Activated CD8-positive, alpha-beta T cell treated with anti-CD3 and anti-CD28 coated beads, Interleukin-2, amount 10 ng/mL, durations not matched to agents 7 days and 5 days (primary cell): Measurements from ENCODE around the gene FAIM2. TPM values are rescaled to one million over a fixed set of nuclear protein-coding genes. Genes with fewer than 3 reads are reported as not detected.

Experiments
- ATAC-seq: fragments of 150-1000 bp; cut with Tn5 transposase; one replicate; pipeline ENCODE4 v1.10.0; 2021; ENCODE audit warnings: moderate library complexity
- CTCF ChIA-PET: fragments of 350-600 bp; sonication (Branson Sonifier 250); formaldehyde crosslinking; loops from one replicate; lab custom pipeline; 2021; ENCODE audit warnings: antibody characterized with exemption; lab: Charles Lee
- POLR2A ChIA-PET: fragments of 350-600 bp; sonication (Branson Sonifier 250); formaldehyde crosslinking; loops from one replicate; lab custom pipeline; 2021; ENCODE audit warnings: antibody characterized with exemption; lab: Charles Lee
- DNase-seq: peaks from one replicate; pipeline ENCODE4 v3.0.0-alpha.2; 2020
- H3K27ac Mint-ChIP-seq: one replicate; pipeline ENCODE4 v1.8.0; 2021; ENCODE audit warnings: mild to moderate bottlenecking, mixed read lengths
- H3K27me3 Mint-ChIP-seq: one replicate; pipeline ENCODE4 v1.8.0; 2021; ENCODE audit warnings: low read depth, mixed read lengths
- H3K36me3 Mint-ChIP-seq: one replicate; pipeline ENCODE4 v1.8.0; 2021; ENCODE audit warnings: low read depth, mixed read lengths
- H3K4me1 Mint-ChIP-seq: one replicate; pipeline ENCODE4 v1.8.0; 2021; ENCODE audit warnings: low read depth, mixed read lengths
- H3K4me3 Mint-ChIP-seq: one replicate; pipeline ENCODE4 v1.8.0; 2021; ENCODE audit warnings: mild to moderate bottlenecking, mixed read lengths
- H3K9me3 Mint-ChIP-seq: one replicate; pipeline ENCODE4 v1.8.0; 2022; ENCODE audit warnings: mixed read lengths; ENCODE audit not compliant: insufficient read depth
- total RNA-seq, 2 experiments: library from RNA; stranded (reverse); gene quantifications; one replicate each; pipeline ENCODE4 v1.2.3, GENCODE V29; 2021

Gene FAIM2
- total RNA-seq, 2 experiments from 2014 or later: 0.23 to 0.55 TPM

DNA sequence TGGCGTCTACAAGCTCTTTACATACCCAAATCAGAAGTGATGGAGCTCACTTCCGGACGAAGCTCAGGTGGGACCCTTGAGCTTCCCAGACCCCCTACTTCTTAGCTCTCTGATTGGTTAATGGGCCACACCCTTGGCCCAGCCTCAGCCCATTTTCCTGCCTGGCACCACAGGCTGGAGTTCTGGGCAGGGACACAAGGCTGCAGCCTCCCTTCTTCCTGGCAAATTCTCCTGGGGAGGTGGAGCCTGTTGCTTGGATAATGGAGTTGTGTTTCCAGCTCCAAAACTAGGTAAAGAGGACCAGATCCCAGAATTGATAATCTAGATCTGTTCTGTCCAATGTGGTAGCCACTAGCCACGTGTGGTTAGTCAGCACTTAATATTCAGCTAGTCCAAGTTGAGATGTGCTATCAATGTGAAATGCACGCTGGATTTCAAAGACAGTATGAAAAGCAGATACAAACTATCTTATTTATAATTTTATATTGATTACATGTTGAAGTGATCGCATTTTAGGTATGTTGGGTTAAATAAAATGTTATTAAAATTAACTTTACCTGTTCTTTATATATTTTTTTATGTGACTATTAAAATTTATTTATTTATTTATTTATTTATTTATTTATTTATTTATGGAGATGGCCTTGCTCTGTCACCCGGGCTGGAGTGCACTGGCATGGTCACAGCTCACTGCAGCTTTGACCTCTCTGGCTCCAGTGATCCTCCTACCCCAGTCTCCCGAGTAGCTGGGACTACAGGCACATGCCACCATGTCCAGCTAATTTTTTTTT is 12.6 kb upstream of the FAIM2 start:
- H3K4me3 Mint-ChIP-seq: no peak overlapping the region

GRCh38 chr12:49912345-49913255 is 8.9 kb upstream of the FAIM2 start:
- peaks cover 2% of the 10 kb centered on the region for H3K27me3 Mint-ChIP-seq
- no peak for ATAC-seq
- POLR2A ChIA-PET: no interaction called here
- H3K9me3 Mint-ChIP-seq: no peaks in the 10 kb centered on the region
- no peaks in the 10 kb centered on the region for H3K36me3 Mint-ChIP-seq
- no peak overlapping the region for H3K27ac Mint-ChIP-seq
- no peak for DNase-seq
- no peaks in the 10 kb centered on the region for H3K4me1 Mint-ChIP-seq
- CTCF ChIA-PET: interaction anchor here (1.2 kb wide), 1 partner anchor 32 kb away, joined by 4 read pairs; no protein-coding TSS in a partner anchor
- H3K4me3 Mint-ChIP-seq: no peak overlapping the region

More for the DNA sequence above, 12.6 kb upstream of the FAIM2 start:
- no peaks in the 10 kb centered on the region for H3K9me3 Mint-ChIP-seq
- CTCF ChIA-PET: interaction anchor here (0.6 to 4.1 kb wide), 6 partner anchors 15 to 201 kb away, joined by 3 to 13 read pairs (median 4); no protein-coding TSS in a partner anchor
- no peaks in the 10 kb centered on the region for H3K36me3 Mint-ChIP-seq
- no peak overlapping the region for H3K27ac Mint-ChIP-seq
- no peak for DNase-seq
- no peaks in the 10 kb centered on the region for H3K4me1 Mint-ChIP-seq
- POLR2A ChIA-PET: interaction anchor here (0.7 kb wide), 1 partner anchor 12 kb away, joined by 4 read pairs; no protein-coding TSS in a partner anchor
- H3K27me3 Mint-ChIP-seq: peaks cover 4% of the 10 kb centered on the region
- ATAC-seq: no peak

DNA sequence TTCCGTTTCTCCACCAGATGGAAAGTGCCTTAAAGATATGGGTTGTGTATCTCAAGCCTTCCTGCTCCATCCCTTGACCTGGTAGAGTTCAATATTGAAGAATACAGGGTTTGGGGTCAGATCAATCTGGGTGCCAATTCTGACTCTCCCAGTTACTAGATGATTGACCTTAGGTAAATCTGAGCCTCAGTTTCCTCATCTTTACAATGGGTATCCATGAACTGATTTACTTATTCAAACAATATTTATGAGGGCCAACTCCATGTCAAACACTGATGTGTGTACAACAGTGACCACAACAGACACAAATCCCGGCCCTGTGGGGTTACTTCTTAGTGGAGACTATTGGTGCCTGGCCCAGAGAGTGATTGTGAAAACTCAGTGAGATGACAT is 7.5 kb upstream of the FAIM2 start:
- Mint-ChIP-seq H3K36me3 (no peaks in the 10 kb centered on the region), H3K9me3 (no peaks in the 10 kb centered on the region), H3K4me3 (no peak overlapping the region), H3K27ac (no peak overlapping the region), H3K27me3 (peaks cover 3% of the 10 kb centered on the region), H3K4me1 (no peaks in the 10 kb centered on the region)
- DNase-seq (no peak), ATAC-seq (no peak)
- POLR2A ChIA-PET: no interaction called here
- CTCF ChIA-PET: interaction anchor here (1.2 kb wide), 1 partner anchor 34 kb away, joined by 4 read pairs; no protein-coding TSS in a partner anchor

GRCh38 chr12:49910331-49911212 is 6.9 kb upstream of the FAIM2 start:
- H3K36me3 Mint-ChIP-seq: no peaks in the 10 kb centered on the region
- DNase-seq: no peak
- no peaks in the 10 kb centered on the region for H3K4me1 Mint-ChIP-seq
- H3K27ac Mint-ChIP-seq: no peak overlapping the region
- CTCF ChIA-PET: no interaction called here
- no peak overlapping the region for H3K4me3 Mint-ChIP-seq
- POLR2A ChIA-PET: no interaction called here
- peaks cover 2% of the 10 kb centered on the region for H3K27me3 Mint-ChIP-seq
- no peak for ATAC-seq
- no peaks in the 10 kb centered on the region for H3K9me3 Mint-ChIP-seq

DNA sequence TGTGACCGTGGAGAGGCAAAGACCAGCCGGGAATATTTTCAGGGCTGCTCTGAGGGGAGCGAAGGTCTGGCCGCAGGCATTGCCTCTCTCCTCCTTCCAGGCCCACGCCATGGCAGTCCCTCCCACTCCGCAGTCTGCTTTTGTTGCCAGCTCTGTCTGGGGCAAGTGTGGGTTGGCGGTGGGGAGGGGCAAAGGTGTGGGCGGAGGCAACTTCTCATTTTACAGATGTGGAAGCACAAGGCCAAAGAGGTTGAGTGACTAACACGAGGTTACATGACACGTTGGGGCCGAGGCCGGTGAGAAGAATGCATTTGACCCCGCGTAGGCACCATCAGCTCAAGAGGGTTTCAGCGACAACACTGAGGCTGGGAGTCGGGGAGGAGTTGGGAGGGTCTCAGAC is 6.1 kb upstream of the FAIM2 start:
- no peaks in the 10 kb centered on the region for H3K36me3 Mint-ChIP-seq
- H3K27me3 Mint-ChIP-seq: peaks cover 3% of the 10 kb centered on the region
- peaks cover under 1% of the 10 kb centered on the region for H3K4me1 Mint-ChIP-seq
- H3K4me3 Mint-ChIP-seq: no peak overlapping the region
- DNase-seq (no peak), ATAC-seq (no peak)
- no peaks in the 10 kb centered on the region for H3K9me3 Mint-ChIP-seq
- CTCF ChIA-PET: interaction anchor here (2.9 kb wide), 1 partner anchor 36 kb away, joined by 10 read pairs; no protein-coding TSS in a partner anchor
- H3K27ac Mint-ChIP-seq: no peak overlapping the region
- POLR2A ChIA-PET: no interaction called here

GRCh38 chr12:49909356-49909755 is 5.7 kb upstream of the FAIM2 start:
- H3K9me3 Mint-ChIP-seq: no peaks in the 10 kb centered on the region
- POLR2A ChIA-PET: interaction anchor here (0.5 kb wide), 1 partner anchor 493 kb away, joined by 4 read pairs; no protein-coding TSS in a partner anchor
- CTCF ChIA-PET: interaction anchor here (2.7 to 2.9 kb wide), 2 partner anchors 36 to 57 kb away, joined by 9 to 10 read pairs; no protein-coding TSS in a partner anchor
- H3K4me1 Mint-ChIP-seq: peaks cover 5% of the 10 kb centered on the region
- ATAC-seq (no peak), DNase-seq (no peak)
- H3K27me3 Mint-ChIP-seq: peaks cover 8% of the 10 kb centered on the region
- no peak overlapping the region for H3K27ac Mint-ChIP-seq
- no peaks in the 10 kb centered on the region for H3K36me3 Mint-ChIP-seq
- H3K4me3 Mint-ChIP-seq: no peak overlapping the region

DNA sequence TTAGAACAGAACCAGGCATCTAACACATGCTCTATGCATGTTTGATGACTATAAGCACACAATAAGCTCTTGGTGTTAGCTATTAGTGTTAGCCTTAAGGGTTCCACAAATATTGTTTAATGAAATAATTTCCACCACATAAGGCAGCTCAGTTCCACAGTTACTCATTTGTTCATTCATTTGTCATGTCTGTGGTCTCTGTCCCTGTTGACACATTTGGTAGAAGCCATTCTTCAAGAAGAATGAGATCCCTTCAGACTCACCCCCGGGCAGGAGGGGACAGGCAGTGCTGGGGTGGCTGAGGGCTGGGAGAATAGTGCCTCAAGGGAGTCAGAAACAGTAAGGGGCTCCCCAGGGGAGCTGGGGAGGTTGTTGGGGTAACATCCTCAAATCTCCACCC is 3.7 kb upstream of the FAIM2 start:
- no peaks in the 10 kb centered on the region for H3K36me3 Mint-ChIP-seq
- H3K4me1 Mint-ChIP-seq: peaks cover 17% of the 10 kb centered on the region
- POLR2A ChIA-PET: interaction anchor here (0.9 kb wide), 1 partner anchor 167 kb away, joined by 4 read pairs; no protein-coding TSS in a partner anchor
- no peak overlapping the region for H3K4me3 Mint-ChIP-seq
- H3K9me3 Mint-ChIP-seq: no peaks in the 10 kb centered on the region
- no peak overlapping the region for H3K27ac Mint-ChIP-seq
- ATAC-seq: no peak
- peaks cover 9% of the 10 kb centered on the region for H3K27me3 Mint-ChIP-seq
- DNase-seq: no peak
- CTCF ChIA-PET: interaction anchor here (1.7 to 2.9 kb wide), 3 partner anchors 38 to 59 kb away, joined by 5 to 10 read pairs (median 9); no protein-coding TSS in a partner anchor

- DNase-seq: no peak
- ATAC-seq: no peak
- H3K4me3 Mint-ChIP-seq: no peak overlapping the region
- ChIA-PET CTCF (interaction anchor here (1.1 to 2.4 kb wide), 4 partner anchors 38 to 133 kb away, joined by 3 to 19 read pairs (median 6); no protein-coding TSS in a partner anchor), POLR2A (interaction anchor here (1.0 to 1.2 kb wide), 2 partner anchors 153 to 164 kb away, joined by 3 read pairs; partner anchors contain the start of gene TMBIM6)
- no peaks in the 10 kb centered on the region for H3K36me3 Mint-ChIP-seq
- no peaks in the 10 kb centered on the region for H3K9me3 Mint-ChIP-seq
- no peak overlapping the region for H3K27ac Mint-ChIP-seq
- H3K27me3 Mint-ChIP-seq: peaks cover 10% of the 10 kb centered on the region
- peaks cover 17% of the 10 kb centered on the region for H3K4me1 Mint-ChIP-seq
Observed at GRCh38 chr12:49905718-49906314, 2.1 kb upstream of the FAIM2 start.

DNA sequence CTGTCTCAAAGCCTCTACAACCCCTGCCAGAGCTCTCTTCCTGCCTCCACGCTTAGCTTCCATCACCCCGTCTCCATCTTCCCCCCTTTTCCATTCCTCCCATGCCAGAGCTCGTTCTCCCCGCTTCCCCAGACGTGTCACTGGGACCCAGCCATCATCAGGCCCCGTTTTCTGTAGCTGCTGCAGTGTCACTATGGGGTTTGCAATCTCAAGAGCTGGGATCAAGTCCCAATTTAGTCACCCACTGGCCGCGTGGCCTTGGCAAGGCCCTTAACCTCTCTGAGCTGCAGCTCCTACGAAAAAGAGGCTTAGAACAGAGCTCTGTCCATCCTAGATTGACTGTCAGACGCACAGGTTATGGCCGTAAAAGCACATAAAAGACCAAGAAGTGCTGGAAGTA is 901 bp upstream of the FAIM2 start:
- Mint-ChIP-seq H3K9me3 (no peaks in the 10 kb centered on the region), H3K27me3 (peaks cover 11% of the 10 kb centered on the region), H3K27ac (no peak overlapping the region), H3K4me1 (peaks cover 17% of the 10 kb centered on the region), H3K4me3 (peak overlapping the region; percentile 67), H3K36me3 (no peaks in the 10 kb centered on the region)
- ChIA-PET CTCF (interaction anchor here (2.4 kb wide), 1 partner anchor 42 kb away, joined by 19 read pairs; no protein-coding TSS in a partner anchor), POLR2A (interaction anchor here (0.9 kb wide), 1 partner anchor 11 kb away, joined by 4 read pairs; no protein-coding TSS in a partner anchor)
- DNase-seq (no peak), ATAC-seq (no peak)

DNA sequence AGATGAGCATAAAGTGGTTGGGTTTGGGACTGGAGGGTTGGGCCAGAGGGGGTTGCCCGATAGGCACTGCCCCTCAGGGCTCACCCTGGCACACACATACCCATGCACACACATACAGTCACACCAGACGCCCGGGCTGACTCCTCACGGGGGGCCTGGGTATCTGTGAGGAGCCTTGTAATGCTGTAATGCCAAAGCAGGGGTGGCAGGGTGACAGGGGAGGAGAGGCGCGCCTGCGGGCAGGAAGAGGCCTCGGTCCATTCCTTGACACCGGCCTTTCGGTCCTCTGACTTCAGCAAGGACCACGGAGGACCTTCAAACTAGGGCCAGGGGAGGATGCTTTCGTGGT is 375 bp downstream of the FAIM2 start:
- peaks cover 15% of the 10 kb centered on the region for H3K27me3 Mint-ChIP-seq
- peaks cover 17% of the 10 kb centered on the region for H3K4me1 Mint-ChIP-seq
- ATAC-seq (peak; percentile 4), DNase-seq (no peak)
- H3K27ac Mint-ChIP-seq: no peak overlapping the region
- no peaks in the 10 kb centered on the region for H3K9me3 Mint-ChIP-seq
- ChIA-PET CTCF (interaction anchor here (3.1 kb wide), 1 partner anchor 43 kb away, joined by 14 read pairs; no protein-coding TSS in a partner anchor), POLR2A (no interaction called here)
- H3K4me3 Mint-ChIP-seq: peak overlapping the region; percentile 39
- no peaks in the 10 kb centered on the region for H3K36me3 Mint-ChIP-seq
